IPS-20b (cell line): Measurements from ENCODE around the gene B3GNT5.
A peak's percentile ranks its signal among the peaks of the same experiment; 100 is the strongest.

ENCODE experiments used
- H3K27ac ChIP-seq: one replicate; pipeline ENCODE4 v1.5.1; 2013; ENCODE audit warnings: low read length
- H3K27me3 ChIP-seq: 2 replicates; pipeline ENCODE4 v1.6.1; 2013; ENCODE audit warnings: mild to moderate bottlenecking, low read length, inconsistent platforms; ENCODE audit not compliant: insufficient read depth
- H3K36me3 ChIP-seq: 2 replicates; pipeline ENCODE4 v1.6.1; 2013; ENCODE audit warnings: low read depth, mild to moderate bottlenecking, inconsistent platforms, low read length, moderate library complexity; ENCODE audit not compliant: insufficient read depth
- H3K4me1 ChIP-seq: 2 replicates; pipeline ENCODE4 v1.6.1; 2013; ENCODE audit warnings: mild to moderate bottlenecking, control low read depth, inconsistent platforms, low read length, moderate library complexity; ENCODE audit not compliant: insufficient read depth
- H3K4me3 ChIP-seq: 2 replicates; pipeline ENCODE4 v1.5.1; 2013; ENCODE audit warnings: mild to moderate bottlenecking, low read length, inconsistent platforms
- H3K9ac ChIP-seq: 2 replicates; pipeline ENCODE4 v1.6.1; 2013; ENCODE audit warnings: low read depth, mild to moderate bottlenecking, inconsistent platforms, low read length, moderate library complexity
- H3K9me3 ChIP-seq: 2 replicates; pipeline ENCODE4 v1.6.1; 2013; ENCODE audit warnings: mild to moderate bottlenecking, low read depth, low read length, inconsistent platforms; ENCODE audit not compliant: insufficient read depth

B3GNT5 gene

GRCh38 chr3:183252973-183253527, at the start of gene B3GNT5:
TSS of gene B3GNT5 (plus strand) at chr3:183253253. CDS start at chr3:183269799, 16,546 bp downstream.
- Histone ChIP-seq H3K27ac (no peak within 1 kb of the TSS), H3K9ac (peak within 1 kb of the TSS; percentile 78)

GRCh38 chr3:183203670-183204069, 49.4 kb upstream of the B3GNT5 start:
- peaks cover 15% of the 10 kb centered on the region; the same call in 1 of the 2 replicates for H3K9me3 ChIP-seq
- H3K9ac ChIP-seq, result no peak overlapping the region
- no peaks in the 10 kb centered on the region for H3K27me3 ChIP-seq
- no peaks in the 10 kb centered on the region for H3K36me3 ChIP-seq
- H3K4me3 ChIP-seq, result no peak overlapping the region
- H3K27ac ChIP-seq, result no peak overlapping the region
- H3K4me1 ChIP-seq, result no peaks in the 10 kb centered on the region

More at GRCh38 chr3:183252973-183253527, at the start of gene B3GNT5:
- H3K4me3 ChIP-seq, result peak within 1 kb of the TSS; percentile 72
- peaks cover 43% of the 10 kb centered on the region for H3K27me3 ChIP-seq
- H3K4me1 ChIP-seq, result peaks cover 11% of the 10 kb centered on the region
- H3K9me3 ChIP-seq, result no peaks in the 10 kb centered on the region
- H3K36me3 ChIP-seq, result no peaks in the 10 kb centered on the region

- Histone ChIP-seq H3K4me1 (no peaks in the 10 kb centered on the region), H3K36me3 (no peaks in the 10 kb centered on the region), H3K9ac (no peak overlapping the region), H3K4me3 (no peak overlapping the region), H3K27me3 (no peaks in the 10 kb centered on the region), H3K9me3 (peaks cover 12% of the 10 kb centered on the region; the same call in 1 of the 2 replicates), H3K27ac (no peak overlapping the region)
These were observed 44.8 kb upstream of the B3GNT5 start for GRCh38 chr3:183208260-183208659.

GRCh38 chr3:183208800-183209199, 44.3 kb upstream of the B3GNT5 start:
- H3K36me3 ChIP-seq, result no peaks in the 10 kb centered on the region
- H3K27ac ChIP-seq, result no peak overlapping the region
- no peak overlapping the region for H3K9ac ChIP-seq
- no peaks in the 10 kb centered on the region for H3K27me3 ChIP-seq
- H3K4me1 ChIP-seq, result no peaks in the 10 kb centered on the region
- H3K4me3 ChIP-seq, result no peak overlapping the region
- H3K9me3 ChIP-seq, result peaks cover 7% of the 10 kb centered on the region; the same call in 1 of the 2 replicates

- no peaks in the 10 kb centered on the region for H3K27me3 ChIP-seq
- no peaks in the 10 kb centered on the region for H3K36me3 ChIP-seq
- 0 out of 2 replicates have a peak, but pooled peaks cover 3% of the 10 kb centered on the region for H3K9me3 ChIP-seq
- no peaks in the 10 kb centered on the region for H3K4me1 ChIP-seq
- H3K4me3 ChIP-seq, result no peak overlapping the region
- no peak overlapping the region for H3K27ac ChIP-seq
- H3K9ac ChIP-seq, result no peak overlapping the region
These were observed 42.7 kb upstream of the B3GNT5 start for GRCh38 chr3:183210341-183210740.

- no peak overlapping the region for H3K27ac ChIP-seq
- H3K4me1 ChIP-seq, result no peaks in the 10 kb centered on the region
- H3K36me3 ChIP-seq, result no peaks in the 10 kb centered on the region
These were observed 42.2 kb upstream of the B3GNT5 start for GRCh38 chr3:183210862-183211341.

GRCh38 chr3:183211352-183211751, 41.7 kb upstream of the B3GNT5 start:
- Histone ChIP-seq H3K27me3 (no peaks in the 10 kb centered on the region), H3K4me1 (no peaks in the 10 kb centered on the region), H3K9me3 (0 out of 2 replicates have a peak, but pooled peaks cover 3% of the 10 kb centered on the region), H3K4me3 (no peak overlapping the region), H3K9ac (no peak overlapping the region), H3K27ac (no peak overlapping the region), H3K36me3 (no peaks in the 10 kb centered on the region)

More at GRCh38 chr3:183210862-183211341, 42.2 kb upstream of the B3GNT5 start:
- Histone ChIP-seq H3K27me3 (no peaks in the 10 kb centered on the region), H3K4me3 (no peak overlapping the region), H3K9me3 (0 out of 2 replicates have a peak, but pooled peaks cover 3% of the 10 kb centered on the region), H3K9ac (no peak overlapping the region)

- H3K4me3 ChIP-seq, result no peak overlapping the region
- no peaks in the 10 kb centered on the region for H3K36me3 ChIP-seq
- H3K27me3 ChIP-seq, result no peaks in the 10 kb centered on the region
- H3K4me1 ChIP-seq, result no peaks in the 10 kb centered on the region
- H3K27ac ChIP-seq, result no peak overlapping the region
- H3K9me3 ChIP-seq, result 0 out of 2 replicates have a peak, but pooled peaks cover 3% of the 10 kb centered on the region
- H3K9ac ChIP-seq, result no peak overlapping the region
These were observed 41.0 kb upstream of the B3GNT5 start for GRCh38 chr3:183212096-183212495.

- no peak overlapping the region for H3K4me3 ChIP-seq
- H3K27me3 ChIP-seq, result no peaks in the 10 kb centered on the region
- H3K27ac ChIP-seq, result no peak overlapping the region
- no peaks in the 10 kb centered on the region for H3K4me1 ChIP-seq
- H3K9ac ChIP-seq, result no peak overlapping the region
- 0 out of 2 replicates have a peak, but pooled peaks cover 3% of the 10 kb centered on the region for H3K9me3 ChIP-seq
- no peaks in the 10 kb centered on the region for H3K36me3 ChIP-seq
These were observed 40.5 kb upstream of the B3GNT5 start for GRCh38 chr3:183212565-183212964.

GRCh38 chr3:183213415-183214276, 39.4 kb upstream of the B3GNT5 start:
- Histone ChIP-seq H3K4me3 (no peak overlapping the region), H3K27me3 (no peaks in the 10 kb centered on the region), H3K27ac (no peak overlapping the region), H3K9me3 (no peaks in the 10 kb centered on the region), H3K36me3 (no peaks in the 10 kb centered on the region), H3K4me1 (no peaks in the 10 kb centered on the region), H3K9ac (no peak overlapping the region)

GRCh38 chr3:183214277-183214612, 38.8 kb upstream of the B3GNT5 start:
- H3K27ac ChIP-seq, result no peak overlapping the region
- H3K27me3 ChIP-seq, result no peaks in the 10 kb centered on the region
- H3K9me3 ChIP-seq, result no peaks in the 10 kb centered on the region
- H3K9ac ChIP-seq, result no peak overlapping the region
- no peaks in the 10 kb centered on the region for H3K36me3 ChIP-seq
- H3K4me3 ChIP-seq, result no peak overlapping the region
- H3K4me1 ChIP-seq, result no peaks in the 10 kb centered on the region
